ENCODE data around the gene PEX10. TPM values are rescaled to one million over a fixed set of nuclear protein-coding genes. Genes with fewer than 3 reads are reported as not detected.

The PEX10 gene
- total RNA-seq, 2 donors from 2014 or later = 18.1 to 26.5 TPM

GRCh38 chr1:2399890-2400575 is 12.3 kb downstream of the PEX10 start:
- H3K4me3 ChIP-seq = no peak overlapping the region
- peaks cover 0 to 47% of the 10 kb centered on the region in 2 donors for H3K36me3 ChIP-seq (replicated peaks in 1 of 2; ENCODE audit: insufficient read depth in 1 of 2, low read depth in 2 of 2)
- H3K9me3 ChIP-seq = no peaks in the 10 kb centered on the region
- no peak for ATAC-seq
- H3K4me1 ChIP-seq = peaks cover 4% of the 10 kb centered on the region
- no peak for DNase-seq
- TF ChIP-seq, protein P1, sequence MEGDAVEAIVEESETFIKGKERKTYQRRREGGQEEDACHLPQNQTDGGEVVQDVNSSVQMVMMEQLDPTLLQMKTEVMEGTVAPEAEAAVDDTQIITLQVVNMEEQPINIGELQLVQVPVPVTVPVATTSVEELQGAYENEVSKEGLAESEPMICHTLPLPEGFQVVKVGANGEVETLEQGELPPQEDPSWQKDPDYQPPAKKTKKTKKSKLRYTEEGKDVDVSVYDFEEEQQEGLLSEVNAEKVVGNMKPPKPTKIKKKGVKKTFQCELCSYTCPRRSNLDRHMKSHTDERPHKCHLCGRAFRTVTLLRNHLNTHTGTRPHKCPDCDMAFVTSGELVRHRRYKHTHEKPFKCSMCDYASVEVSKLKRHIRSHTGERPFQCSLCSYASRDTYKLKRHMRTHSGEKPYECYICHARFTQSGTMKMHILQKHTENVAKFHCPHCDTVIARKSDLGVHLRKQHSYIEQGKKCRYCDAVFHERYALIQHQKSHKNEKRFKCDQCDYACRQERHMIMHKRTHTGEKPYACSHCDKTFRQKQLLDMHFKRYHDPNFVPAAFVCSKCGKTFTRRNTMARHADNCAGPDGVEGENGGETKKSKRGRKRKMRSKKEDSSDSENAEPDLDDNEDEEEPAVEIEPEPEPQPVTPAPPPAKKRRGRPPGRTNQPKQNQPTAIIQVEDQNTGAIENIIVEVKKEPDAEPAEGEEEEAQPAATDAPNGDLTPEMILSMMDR (IDR thresholded peaks at IDR 0.05) = no peak
- intact Hi-C loops (cut with DNase I) = loop anchor here (5.0 kb wide), 1 partner anchor 122 kb away; no protein-coding TSS in a partner anchor
- H3K27ac ChIP-seq = no peak overlapping the region
- H3K27me3 ChIP-seq = no peaks in the 10 kb centered on the region
- WGBS, 2 donors = 89 to 91% methylated on average over 18 to 21 of the region's 22 CpGs

- Histone ChIP-seq H3K27me3 (no peaks in the 10 kb centered on the region), H3K27ac (no peak overlapping the region), H3K4me1 (peaks cover 15% of the 10 kb centered on the region), H3K36me3 (replicated peaks in 1 of 2; ENCODE audit: insufficient read depth in 1 of 2, low read depth in 2 of 2) (peaks cover 0 to 41% of the 10 kb centered on the region in 2 donors), H3K9me3 (no peaks in the 10 kb centered on the region), H3K4me3 (no peak overlapping the region)
- intact Hi-C loops (cut with DNase I) = no loop called here
- ATAC-seq (no peak), DNase-seq (no peak)
- TF ChIP-seq, protein P1 (IDR thresholded peaks at IDR 0.05) = no peak
- 87 to 89% methylated on average over 7 of the region's 7 CpGs for WGBS, 2 donors
Measured at GRCh38 chr1:2398871-2399270, 13.5 kb downstream of the PEX10 start.

GRCh38 chr1:2397007-2397679 is 15.2 kb downstream of the PEX10 start:
- Histone ChIP-seq H3K36me3 (replicated peaks in 1 of 2; ENCODE audit: insufficient read depth in 1 of 2, low read depth in 2 of 2) (peaks cover 0 to 30% of the 10 kb centered on the region in 2 donors), H3K9me3 (no peaks in the 10 kb centered on the region), H3K27me3 (no peaks in the 10 kb centered on the region), H3K4me1 (peaks cover 32% of the 10 kb centered on the region), H3K4me3 (no peak overlapping the region), H3K27ac (no peak overlapping the region)
- WGBS, 2 donors = 84 to 91% methylated on average over 17 to 19 of the region's 19 CpGs
- intact Hi-C loops (cut with DNase I) = no loop called here
- ATAC-seq (no peak), DNase-seq (no peak)
- TF ChIP-seq POLR2A (IDR thresholded peaks at IDR 0.05) = no peak
- TF ChIP-seq, protein P1 (IDR thresholded peaks at IDR 0.05) = no peak

GRCh38 chr1:2396476-2396875 is 15.9 kb downstream of the PEX10 start:
- H3K4me1 ChIP-seq = peaks cover 32% of the 10 kb centered on the region
- ATAC-seq = no peak
- peaks cover 0 to 26% of the 10 kb centered on the region in 2 donors for H3K36me3 ChIP-seq (replicated peaks in 1 of 2; ENCODE audit: insufficient read depth in 1 of 2, low read depth in 2 of 2)
- WGBS, 2 donors = 86 to 91% methylated on average over 5 of the region's 5 CpGs
- H3K9me3 ChIP-seq = no peaks in the 10 kb centered on the region
- no peaks in the 10 kb centered on the region for H3K27me3 ChIP-seq
- TF ChIP-seq, protein P1 (IDR thresholded peaks at IDR 0.05) = no peak
- no peak for TF ChIP-seq POLR2A (IDR thresholded peaks at IDR 0.05)
- intact Hi-C loops (cut with DNase I) = no loop called here
- DNase-seq = no peak
- H3K27ac ChIP-seq = no peak overlapping the region
- H3K4me3 ChIP-seq = no peak overlapping the region
